MM.1S (cell line): ENCODE measurements around the gene HIF1AN.

Experiments used
- DNase-seq: peaks from one replicate; pipeline ENCODE4 v3.0.0-alpha.2; 2015
- H2AFZ ChIP-seq: fragments of 300-600 bp; sonication (generic); 2 replicates; pipeline ENCODE4 v1.6.0; 2016; ENCODE audit warnings: antibody characterized with exemption, low read length
- H3F3A ChIP-seq: fragments of 300-600 bp; sonication (generic); 2 replicates; pipeline ENCODE4 v1.6.1; 2016; ENCODE audit warnings: mild to moderate bottlenecking, antibody characterized with exemption, low read length, moderate library complexity, mixed read lengths; ENCODE audit not compliant: insufficient read depth
- H3K27ac ChIP-seq: fragments of 300-600 bp; sonication (generic); 2 replicates; pipeline ENCODE4 v1.5.1; 2016; ENCODE audit warnings: mild to moderate bottlenecking, low read length
- H3K27me3 ChIP-seq: fragments of 300-600 bp; sonication (generic); replicated peaks from 2 replicates; pipeline ENCODE4 v1.6.0; 2016; ENCODE audit warnings: low read length; ENCODE audit not compliant: insufficient read depth
- H3K36me3 ChIP-seq: fragments of 300-600 bp; sonication (generic); replicated peaks from 2 replicates; pipeline ENCODE4 v1.6.1; 2016; ENCODE audit warnings: mild to moderate bottlenecking, low read length, mixed read lengths; ENCODE audit not compliant: insufficient read depth
- H3K4me1 ChIP-seq: fragments of 300-600 bp; sonication (generic); 2 replicates; pipeline ENCODE4 v1.6.1; 2016; ENCODE audit warnings: low read length, mixed read lengths
- H3K4me2 ChIP-seq: fragments of 300-600 bp; sonication (generic); 2 replicates; pipeline ENCODE4 v1.6.0; 2016; ENCODE audit warnings: low read depth, low read length
- H3K4me3 ChIP-seq: fragments of 300-600 bp; sonication (generic); 2 replicates; pipeline ENCODE4 v1.5.1; 2016; ENCODE audit warnings: low read length, mixed read lengths
- H3K79me2 ChIP-seq: fragments of 300-600 bp; sonication (generic); 2 replicates; pipeline ENCODE4 v1.6.1; 2016; ENCODE audit warnings: mixed run types, low read length, mixed read lengths
- H3K9ac ChIP-seq: fragments of 300-600 bp; sonication (generic); 2 replicates; pipeline ENCODE4 v1.6.1; 2016; ENCODE audit warnings: low read length, mixed read lengths
- H3K9me2 ChIP-seq: fragments of 300-600 bp; sonication (generic); replicated peaks from 2 replicates; pipeline ENCODE4 v1.6.1; 2016; ENCODE audit warnings: mild to moderate bottlenecking, low read length, mixed read lengths; ENCODE audit not compliant: insufficient read depth
- H3K9me3 ChIP-seq: fragments of 300-600 bp; sonication (generic); replicated peaks from 2 replicates; pipeline ENCODE4 v1.6.1; 2016; ENCODE audit warnings: mild to moderate bottlenecking, low read length, mixed read lengths; ENCODE audit not compliant: insufficient read depth
- H4K20me1 ChIP-seq: fragments of 300-600 bp; sonication (generic); 2 replicates; pipeline ENCODE4 v1.6.1; 2016; ENCODE audit warnings: mild to moderate bottlenecking, low read length, moderate library complexity, mixed read lengths; ENCODE audit not compliant: insufficient read depth
- EZH2 ChIP-seq: fragments of 300-600 bp; sonication (generic); optimal IDR thresholded peaks from 2 replicates; pipeline ENCODE3; 2017; ENCODE audit warnings: low read depth, mild to moderate bottlenecking, antibody characterized with exemption, low read length, mixed read lengths
- EZH2phosphoT487 ChIP-seq: fragments of 300-600 bp; sonication (generic); IDR thresholded peaks from 2 replicates; pipeline ENCODE4 v1.6.1; 2018; ENCODE audit warnings: antibody characterized with exemption, low read length
- TF ChIP-seq, protein P1 (sequence below): fragments of 300-600 bp; sonication (generic); IDR thresholded peaks from 2 replicates; pipeline ENCODE4 v1.5.1; 2016; ENCODE audit warnings: antibody characterized with exemption, low read length, mixed read lengths

Gene HIF1AN

DNA sequence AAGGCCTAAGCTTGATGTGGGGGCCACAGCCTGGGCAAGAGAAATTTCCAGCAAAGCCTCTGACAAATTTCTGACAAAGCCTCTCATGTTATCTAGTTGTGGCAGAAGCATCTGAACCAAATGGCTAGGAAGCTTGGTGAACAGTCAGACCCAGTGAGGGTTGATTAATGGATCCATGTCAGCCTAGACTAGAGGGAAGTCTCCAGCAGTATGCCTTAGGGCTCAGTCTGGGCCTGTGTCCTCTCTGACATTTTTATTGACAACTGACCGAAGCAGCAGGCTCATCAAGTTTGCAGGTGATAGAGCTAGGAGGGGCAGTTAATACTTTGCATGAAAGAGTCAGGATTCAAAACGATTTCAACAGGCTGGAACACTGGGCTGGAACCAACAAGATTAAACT, 25.3 kb downstream of the HIF1AN start:
- Histone ChIP-seq H3K4me3 (no peak overlapping the region), H4K20me1 (no peaks in the 10 kb centered on the region), H3K27me3 (no peaks in the 10 kb centered on the region; the same call in 1 of the 2 replicates), H3K9me3 (no peaks in the 10 kb centered on the region), H3K27ac (no peak overlapping the region), H3F3A (no peaks in the 10 kb centered on the region), H3K36me3 (no peaks in the 10 kb centered on the region), H2AFZ (no peak overlapping the region), H3K4me2 (no peak overlapping the region), H3K9me2 (no peaks in the 10 kb centered on the region), H3K79me2 (no peaks in the 10 kb centered on the region), H3K4me1 (peaks cover 6% of the 10 kb centered on the region; the same call in 1 of the 2 replicates), H3K9ac (no peak overlapping the region)
- TF ChIP-seq EZH2phosphoT487 (no peak), EZH2 (no peak)
- TF ChIP-seq, protein P1, sequence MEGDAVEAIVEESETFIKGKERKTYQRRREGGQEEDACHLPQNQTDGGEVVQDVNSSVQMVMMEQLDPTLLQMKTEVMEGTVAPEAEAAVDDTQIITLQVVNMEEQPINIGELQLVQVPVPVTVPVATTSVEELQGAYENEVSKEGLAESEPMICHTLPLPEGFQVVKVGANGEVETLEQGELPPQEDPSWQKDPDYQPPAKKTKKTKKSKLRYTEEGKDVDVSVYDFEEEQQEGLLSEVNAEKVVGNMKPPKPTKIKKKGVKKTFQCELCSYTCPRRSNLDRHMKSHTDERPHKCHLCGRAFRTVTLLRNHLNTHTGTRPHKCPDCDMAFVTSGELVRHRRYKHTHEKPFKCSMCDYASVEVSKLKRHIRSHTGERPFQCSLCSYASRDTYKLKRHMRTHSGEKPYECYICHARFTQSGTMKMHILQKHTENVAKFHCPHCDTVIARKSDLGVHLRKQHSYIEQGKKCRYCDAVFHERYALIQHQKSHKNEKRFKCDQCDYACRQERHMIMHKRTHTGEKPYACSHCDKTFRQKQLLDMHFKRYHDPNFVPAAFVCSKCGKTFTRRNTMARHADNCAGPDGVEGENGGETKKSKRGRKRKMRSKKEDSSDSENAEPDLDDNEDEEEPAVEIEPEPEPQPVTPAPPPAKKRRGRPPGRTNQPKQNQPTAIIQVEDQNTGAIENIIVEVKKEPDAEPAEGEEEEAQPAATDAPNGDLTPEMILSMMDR: no peak
- no peak for DNase-seq

DNA sequence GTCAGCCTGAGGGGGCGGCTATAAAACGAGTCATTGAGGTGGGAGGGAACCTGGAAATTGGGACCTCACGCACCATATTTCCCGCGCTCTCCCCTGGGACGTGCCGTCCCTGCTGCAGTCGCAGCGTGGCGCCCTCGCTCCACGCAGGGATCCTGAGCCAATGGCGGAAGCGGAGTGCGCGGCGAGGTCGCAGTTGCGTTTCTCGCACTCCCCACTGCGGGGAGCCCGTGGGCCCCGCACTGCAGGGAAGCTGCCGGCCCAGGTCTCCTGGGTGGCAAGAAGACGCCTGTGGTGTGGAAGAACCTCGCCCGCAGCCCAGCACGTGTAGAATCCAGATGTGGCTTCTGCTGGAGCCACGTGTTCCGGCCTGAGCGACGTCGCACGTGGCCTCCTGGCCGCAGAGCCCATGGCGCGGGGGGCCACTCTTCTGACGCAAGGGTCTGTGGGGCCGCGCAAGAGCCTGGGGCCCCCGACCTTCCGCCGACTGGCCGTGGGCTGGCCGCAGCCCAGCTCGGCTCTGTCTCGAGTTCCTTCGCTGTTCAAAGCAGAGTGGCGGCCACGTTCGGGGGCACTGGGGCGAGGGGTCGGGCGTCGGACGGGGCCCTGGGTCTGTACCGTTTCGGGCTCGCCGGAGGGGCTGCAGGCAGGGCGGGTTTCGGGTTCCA, 26.4 kb downstream of the HIF1AN start:
- no peaks in the 10 kb centered on the region for H3F3A ChIP-seq
- no peaks in the 10 kb centered on the region for H3K9me3 ChIP-seq
- no peaks in the 10 kb centered on the region for H3K79me2 ChIP-seq
- peak overlapping the region; percentile 22; the same call in 1 of the 2 replicates for H3K9ac ChIP-seq
- no peaks in the 10 kb centered on the region for H3K9me2 ChIP-seq
- H3K36me3 ChIP-seq: no peaks in the 10 kb centered on the region
- peaks cover 10% of the 10 kb centered on the region; the same call in 1 of the 2 replicates for H3K27me3 ChIP-seq
- 0 out of 2 replicates have a peak overlapping the region, but pooled peaks have one; percentile 9 for H3K4me3 ChIP-seq
- peaks cover 6% of the 10 kb centered on the region; the same call in 1 of the 2 replicates for H3K4me1 ChIP-seq
- DNase-seq: peak; percentile 85
- peak overlapping the region; percentile 56 for H3K4me2 ChIP-seq
- no peak overlapping the region for H3K27ac ChIP-seq
- TF ChIP-seq, protein P1: peak; percentile 99
- TF ChIP-seq EZH2phosphoT487 (no peak), EZH2 (no peak)
- H4K20me1 ChIP-seq: no peaks in the 10 kb centered on the region
- H2AFZ ChIP-seq: no peak overlapping the region

DNA sequence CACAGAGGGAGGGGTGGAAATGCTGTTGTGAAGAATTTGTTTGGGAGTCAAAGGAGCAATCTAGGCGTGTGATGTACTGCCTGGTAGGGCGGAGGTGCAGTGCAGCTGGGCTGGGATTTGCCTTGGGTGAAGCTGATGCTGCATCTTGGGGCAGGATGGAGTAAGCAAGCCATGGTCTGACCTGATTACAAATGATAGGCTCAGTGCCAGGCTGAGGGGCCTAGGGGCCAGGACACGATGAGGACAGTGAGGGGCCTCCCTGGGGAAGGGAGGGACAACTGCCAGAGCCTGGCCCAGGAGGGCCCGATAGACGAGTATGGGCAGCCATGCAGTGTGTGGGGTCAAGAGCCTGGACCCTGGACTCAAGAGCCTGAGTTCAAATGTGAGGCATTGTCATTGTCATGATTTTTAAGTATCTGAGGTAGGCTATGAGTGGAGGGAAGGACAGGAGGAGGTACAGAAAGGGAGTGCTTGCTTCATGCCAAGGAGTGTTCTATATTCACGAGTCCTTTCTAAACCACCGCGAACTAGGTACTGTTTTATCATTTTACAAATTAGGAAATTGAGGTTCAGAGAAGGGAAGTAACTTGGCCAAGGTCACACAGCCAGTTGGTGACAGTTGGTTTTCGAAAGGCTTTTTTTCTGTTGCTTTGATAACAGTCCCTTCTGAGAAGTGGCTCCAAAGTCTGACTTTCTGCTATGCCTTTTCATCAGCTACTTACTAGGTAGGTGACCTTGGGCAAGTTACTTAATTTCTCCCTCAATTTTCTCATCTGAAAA, 29.7 kb downstream of the HIF1AN start:
- TF ChIP-seq EZH2phosphoT487 (no peak), EZH2 (no peak)
- TF ChIP-seq, protein P1: no peak
- Histone ChIP-seq H3K36me3 (no peaks in the 10 kb centered on the region), H2AFZ (no peak overlapping the region), H3K9me2 (no peaks in the 10 kb centered on the region), H3K9ac (no peak overlapping the region), H3K4me2 (no peak overlapping the region), H3K4me1 (peaks cover 6% of the 10 kb centered on the region; the same call in 1 of the 2 replicates), H3K9me3 (no peaks in the 10 kb centered on the region), H3F3A (no peaks in the 10 kb centered on the region), H3K4me3 (no peak overlapping the region), H3K27ac (no peak overlapping the region), H4K20me1 (no peaks in the 10 kb centered on the region), H3K79me2 (no peaks in the 10 kb centered on the region), H3K27me3 (peaks cover 30% of the 10 kb centered on the region)
- DNase-seq: no peak
